ENCODE results near the gene SPATA33.
"Not testable (repeated sequence)": the region's sequence is repeated elsewhere in the genome, so short reads cannot be mapped to it uniquely, and the experiment has no call there.

Gene SPATA33

GRCh38 chr16:89695086-89695874, 37.6 kb downstream of the SPATA33 start:
- DNase-seq: no peak

- DNase-seq: no peak
Measured at GRCh38 chr16:89695875-89696669, 38.4 kb downstream of the SPATA33 start.

GRCh38 chr16:89696670-89697128, 39.1 kb downstream of the SPATA33 start:
- DNase-seq: peak; percentile 63

- no peak for DNase-seq
Measured at GRCh38 chr16:89697161-89697615, 39.6 kb downstream of the SPATA33 start.

GRCh38 chr16:89697616-89698331, 40.1 kb downstream of the SPATA33 start:
- no peak for DNase-seq

- not testable (repeated sequence) for DNase-seq
Measured at GRCh38 chr16:89698717-89699116, 41.1 kb downstream of the SPATA33 start.

DNA sequence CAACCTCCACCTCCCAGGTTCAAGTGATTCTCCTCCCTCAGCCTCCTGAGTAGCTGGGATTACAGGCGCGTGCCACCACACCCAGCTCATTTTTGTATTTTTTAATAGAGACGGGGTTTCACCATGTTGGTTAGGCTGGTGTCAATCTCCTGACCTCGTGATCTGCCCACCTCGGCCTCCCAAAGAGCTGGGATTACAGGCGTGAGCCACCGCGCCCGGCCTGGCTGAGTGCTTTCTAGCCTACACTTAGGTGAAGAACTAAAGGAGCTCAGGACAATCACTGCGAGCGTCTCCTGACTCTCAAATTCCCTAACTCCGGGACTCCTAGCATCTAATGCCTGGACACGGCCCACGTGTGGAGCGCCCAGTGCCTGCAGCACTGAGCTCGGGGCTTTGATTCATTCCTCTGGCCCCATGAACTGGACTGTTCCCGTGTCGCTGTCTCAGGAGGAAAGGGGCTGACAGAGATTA, 42.0 kb downstream of the SPATA33 start:
- DNase-seq: not testable (repeated sequence)

DNA sequence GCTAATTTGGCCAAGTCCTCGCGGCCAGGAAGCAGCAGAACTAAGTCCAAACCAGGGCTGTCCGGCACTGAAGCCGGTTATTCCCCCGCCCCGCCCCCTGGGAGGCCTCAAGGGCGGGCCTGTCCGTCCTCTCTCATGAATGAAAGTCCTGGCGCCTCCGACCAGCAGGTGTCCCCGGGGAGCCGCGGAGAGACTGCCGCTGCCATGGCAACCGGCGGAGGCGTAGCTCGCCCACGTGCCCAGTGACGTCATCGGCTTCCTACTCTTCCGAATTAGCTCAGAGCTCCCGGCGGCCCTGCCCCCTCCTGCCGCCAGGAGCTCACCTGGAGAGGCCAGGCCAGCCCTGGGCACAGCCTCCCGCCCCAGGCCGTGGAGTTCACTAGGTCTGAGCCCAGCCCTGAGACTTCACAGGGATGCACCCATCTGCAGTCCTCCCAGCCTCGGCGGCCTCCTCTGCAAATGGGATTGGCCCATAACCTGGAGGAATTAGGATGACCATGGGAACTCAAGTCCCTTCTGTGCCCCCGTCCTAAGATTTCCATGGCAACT, 42.5 kb downstream of the SPATA33 start:
- DNase-seq: peak; percentile 99

GRCh38 chr16:89700649-89701424, 43.2 kb downstream of the SPATA33 start:
- DNase-seq: peak; percentile 78

- DNase-seq: peak; percentile 98
Measured at GRCh38 chr16:89701425-89702406, 44.1 kb downstream of the SPATA33 start, which contains the start of gene SPATA2L. SPATA2L (minus strand) TSS chr16:89701705; CDS start chr16:89701232, 473 bp downstream.

GRCh38 chr16:89704281-89704680, 46.6 kb downstream of the SPATA33 start:
- peak; percentile 30 for DNase-seq

GRCh38 chr16:89705006-89705405, 47.4 kb downstream of the SPATA33 start:
- DNase-seq: peak; percentile 0

DNA sequence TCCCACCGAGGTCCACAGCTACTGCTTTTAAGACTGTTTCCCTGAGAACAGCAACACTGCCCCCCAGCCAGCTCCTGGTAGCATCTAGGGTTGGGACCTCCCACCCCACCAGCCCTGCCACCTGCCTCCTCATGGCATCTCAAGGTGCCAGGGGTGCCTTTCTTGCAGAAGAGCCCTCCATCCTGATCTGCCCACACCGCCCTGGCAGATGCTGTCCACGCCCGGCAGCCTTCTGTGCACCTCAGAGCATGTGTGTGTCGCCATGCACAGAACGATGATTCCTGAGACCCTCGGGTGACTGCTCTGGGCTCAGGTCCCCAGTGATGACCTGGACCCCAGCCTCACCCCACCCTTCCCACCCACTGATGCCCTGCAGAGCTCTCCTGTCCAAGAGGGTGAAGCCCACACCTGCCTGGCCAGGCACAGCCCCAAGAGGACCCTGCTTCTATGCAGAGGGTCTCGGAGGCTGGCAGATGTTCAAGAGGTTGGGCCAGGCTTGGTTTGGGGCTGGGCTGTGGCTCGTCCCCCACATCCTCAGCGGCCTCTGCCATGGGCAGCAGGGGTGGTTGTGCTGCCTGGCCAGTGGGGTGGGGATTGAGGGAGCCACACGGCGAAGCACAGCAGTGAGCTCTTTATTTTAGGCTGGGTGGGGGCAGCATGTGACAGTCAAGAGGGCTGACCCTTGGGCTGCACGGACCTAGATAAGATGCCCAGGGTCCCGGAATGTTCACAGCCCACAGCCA, 49.1 kb downstream of the SPATA33 start:
- peak; percentile 0 for DNase-seq

DNA sequence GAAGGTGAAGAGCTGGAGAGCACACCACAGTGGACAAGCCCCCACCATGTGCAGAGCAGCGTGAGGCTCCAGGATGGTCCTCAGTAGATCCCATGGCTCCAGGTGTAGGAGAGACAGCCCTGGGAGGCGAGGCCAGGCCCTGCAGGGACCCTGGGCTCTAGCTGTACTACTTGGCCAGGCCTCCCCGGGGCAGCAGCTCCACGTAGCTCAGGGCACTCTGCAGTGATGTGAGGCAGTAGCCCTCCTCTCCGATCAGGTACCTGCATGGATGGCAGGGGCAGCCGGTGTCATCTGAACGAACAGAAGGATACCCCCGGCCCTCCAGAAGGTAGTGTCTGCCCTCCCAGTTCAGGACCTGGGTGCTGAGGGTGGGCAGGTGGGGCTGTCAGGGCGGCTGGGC, 50.1 kb downstream of the SPATA33 start:
- no peak for DNase-seq

DNA sequence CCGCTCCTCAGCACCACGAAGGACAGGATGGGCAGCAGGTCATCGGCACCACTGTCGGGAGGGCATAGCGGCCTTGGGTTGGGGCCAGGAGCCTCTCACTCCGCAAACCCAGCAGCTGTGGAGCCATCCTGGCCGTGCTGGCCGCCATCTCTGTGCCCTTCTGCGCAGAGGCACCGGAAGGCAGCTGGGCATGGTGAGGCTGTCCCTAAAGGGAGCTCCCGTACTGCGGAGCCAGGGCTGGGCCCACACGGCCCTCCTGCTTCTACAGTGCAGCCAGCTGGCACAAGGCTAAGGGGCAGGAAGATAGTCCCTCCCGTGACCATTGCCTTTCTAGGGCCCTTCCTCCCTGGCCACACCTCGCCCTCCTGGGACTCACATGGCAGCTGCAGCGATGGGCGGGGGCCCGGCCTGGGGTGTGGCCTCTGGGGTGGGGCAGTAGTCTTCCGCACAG, 50.9 kb downstream of the SPATA33 start:
- no peak for DNase-seq

DNA sequence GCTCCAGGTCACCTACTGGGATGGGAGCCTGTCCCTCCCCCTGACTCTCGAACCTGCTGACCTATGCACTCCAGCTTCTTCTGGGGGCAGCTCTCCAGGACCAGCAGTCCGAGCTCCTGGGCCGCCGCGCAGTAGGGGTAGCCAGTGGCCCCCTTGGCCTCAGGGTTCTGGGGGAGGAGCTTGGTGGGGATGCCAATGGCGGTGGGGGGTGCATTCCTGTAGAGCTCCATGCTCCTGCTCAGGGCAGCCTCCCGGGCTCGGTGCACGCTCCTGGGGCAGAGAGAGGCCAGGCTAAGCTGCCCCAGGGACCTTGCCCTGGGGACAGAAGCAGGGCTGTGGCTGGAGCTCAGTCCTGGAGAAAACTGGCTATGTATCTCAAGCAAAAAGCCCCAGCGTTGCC, 51.5 kb downstream of the SPATA33 start:
- DNase-seq: no peak

GRCh38 chr16:89709716-89710432, 52.2 kb downstream of the SPATA33 start:
- no peak for DNase-seq

GRCh38 chr16:89710709-89711564, 53.3 kb downstream of the SPATA33 start:
- DNase-seq: no peak
